HG02759 (cell line): ENCODE measurements around the gene KCMF1.

Experiments
- ATAC-seq: cut with Tn5 transposase; IDR thresholded peaks from one replicate; pipeline ENCODE4 v1.9.1; 2021; ENCODE audit warnings: mild to moderate bottlenecking, moderate library complexity; ENCODE audit not compliant: unreplicated experiment

Gene KCMF1

GRCh38 chr2:85019121-85019520 is 48.2 kb downstream of the KCMF1 start:
- ATAC-seq: no peak

GRCh38 chr2:85022232-85022631 is 51.3 kb downstream of the KCMF1 start:
- ATAC-seq: no peak

GRCh38 chr2:85024372-85025047 is 53.5 kb downstream of the KCMF1 start:
- no peak for ATAC-seq

GRCh38 chr2:85032621-85033020 is 61.7 kb downstream of the KCMF1 start:
- ATAC-seq: no peak

- ATAC-seq: no peak
Observed at GRCh38 chr2:85033388-85033787, 62.4 kb downstream of the KCMF1 start.

- ATAC-seq: no peak
Observed at GRCh38 chr2:85034158-85034557, 63.2 kb downstream of the KCMF1 start.

GRCh38 chr2:85037622-85038021 is 66.7 kb downstream of the KCMF1 start:
- no peak for ATAC-seq

GRCh38 chr2:85042330-85042729 is 71.4 kb downstream of the KCMF1 start:
- no peak for ATAC-seq

GRCh38 chr2:85048534-85048933 is 77.6 kb downstream of the KCMF1 start:
- no peak for ATAC-seq

GRCh38 chr2:85049236-85049635 is 78.3 kb downstream of the KCMF1 start:
- ATAC-seq: no peak

GRCh38 chr2:85053802-85054201 is 82.8 kb downstream of the KCMF1 start:
- no peak for ATAC-seq

GRCh38 chr2:85057226-85057962 is 86.4 kb downstream of the KCMF1 start:
- ATAC-seq: no peak

- no peak for ATAC-seq
Observed at GRCh38 chr2:85061896-85062295, 90.9 kb downstream of the KCMF1 start.

GRCh38 chr2:85062565-85062964 is 91.6 kb downstream of the KCMF1 start:
- no peak for ATAC-seq

GRCh38 chr2:85063981-85064599 is 93.1 kb downstream of the KCMF1 start:
- ATAC-seq: no peak

- ATAC-seq: no peak
Observed at GRCh38 chr2:85064927-85065577, 94.1 kb downstream of the KCMF1 start.

- no peak for ATAC-seq
Observed at GRCh38 chr2:85066006-85066740, 95.2 kb downstream of the KCMF1 start.

- ATAC-seq: no peak
Observed at GRCh38 chr2:85066874-85067351, 96.0 kb downstream of the KCMF1 start.

- no peak for ATAC-seq
Observed at GRCh38 chr2:85071096-85071495, 100.1 kb downstream of the KCMF1 start.

- ATAC-seq: no peak
Observed at GRCh38 chr2:85073033-85073432, 102.1 kb downstream of the KCMF1 start.
